ENCODE data around the gene NDUFAF2.
A peak's percentile ranks its signal among the peaks of the same experiment; 100 is the strongest.

The NDUFAF2 gene

GRCh38 chr5:61098251-61098995 lies 153.4 kb downstream of the NDUFAF2 start:
- no peak for DNase-seq (ENCODE audit: insufficient read length, low spot score)
- FAIRE-seq, result no peak

DNA sequence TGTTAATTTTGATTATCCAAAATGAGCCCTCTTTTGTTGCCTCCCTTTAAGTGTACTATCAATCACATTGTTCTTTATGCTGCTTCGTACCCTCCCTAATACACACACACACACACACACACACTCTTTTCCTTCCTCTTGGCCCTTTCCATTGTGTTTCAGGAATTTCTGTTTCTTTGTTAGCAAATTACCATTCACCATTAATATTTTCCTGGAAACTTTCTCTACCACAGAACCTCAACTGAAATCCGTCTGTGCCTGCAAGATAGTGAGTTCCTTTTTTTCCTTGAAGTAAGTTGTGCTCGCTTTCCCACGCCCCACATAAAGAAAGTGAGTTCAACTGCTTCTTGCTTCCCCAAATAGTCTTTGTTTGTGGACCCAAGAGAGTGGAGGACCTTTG lies 155.4 kb downstream of the NDUFAF2 start:
- FAIRE-seq (no peak), DNase-seq (ENCODE audit: insufficient read length, low spot score) (no peak)

DNA sequence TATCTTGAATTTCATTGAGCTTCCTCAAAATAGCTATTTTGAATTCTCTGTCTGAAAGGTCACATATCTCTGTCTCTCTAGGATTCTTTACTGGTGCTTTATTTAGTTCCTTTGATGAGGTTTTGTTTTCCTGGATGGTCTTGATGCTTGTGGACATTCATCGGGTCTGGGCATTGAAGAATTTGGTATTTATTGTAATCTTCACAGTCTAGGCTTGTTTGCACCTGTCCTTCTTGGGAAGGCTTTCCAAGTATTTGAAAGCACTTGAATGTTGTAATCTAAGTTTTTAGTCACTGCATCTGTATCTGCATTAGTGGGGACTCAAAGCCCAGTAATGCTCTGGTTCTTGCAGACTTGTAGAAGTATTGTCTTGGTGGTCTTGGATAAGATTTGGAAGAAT lies 169.4 kb downstream of the NDUFAF2 start:
- DNase-seq (ENCODE audit: insufficient read length, low spot score) (no peak), FAIRE-seq (no peak)

DNA sequence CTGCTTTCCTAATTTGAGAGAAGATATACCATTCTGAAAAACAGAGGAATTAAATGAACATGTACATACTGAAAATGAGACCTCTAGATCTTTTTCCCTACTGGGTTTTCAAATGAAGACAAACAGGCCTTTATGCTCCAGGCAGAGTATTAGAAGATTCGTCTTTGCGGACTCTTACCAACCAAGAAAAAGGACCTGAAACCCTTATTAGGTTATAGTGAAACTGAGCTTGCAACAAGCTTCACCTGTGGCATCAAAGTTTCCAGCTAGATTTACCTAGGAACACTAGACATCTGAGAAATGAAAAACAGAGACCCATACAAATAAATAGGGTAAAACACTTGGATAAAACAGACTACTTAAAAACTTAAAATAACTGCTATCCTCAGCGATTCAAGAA lies 171.0 kb downstream of the NDUFAF2 start:
- FAIRE-seq (no peak), DNase-seq (ENCODE audit: insufficient read length, low spot score) (no peak)

GRCh38 chr5:61119066-61119465 lies 174.1 kb downstream of the NDUFAF2 start:
- DNase-seq (ENCODE audit: insufficient read length, low spot score) (no peak), FAIRE-seq (no peak)

DNA sequence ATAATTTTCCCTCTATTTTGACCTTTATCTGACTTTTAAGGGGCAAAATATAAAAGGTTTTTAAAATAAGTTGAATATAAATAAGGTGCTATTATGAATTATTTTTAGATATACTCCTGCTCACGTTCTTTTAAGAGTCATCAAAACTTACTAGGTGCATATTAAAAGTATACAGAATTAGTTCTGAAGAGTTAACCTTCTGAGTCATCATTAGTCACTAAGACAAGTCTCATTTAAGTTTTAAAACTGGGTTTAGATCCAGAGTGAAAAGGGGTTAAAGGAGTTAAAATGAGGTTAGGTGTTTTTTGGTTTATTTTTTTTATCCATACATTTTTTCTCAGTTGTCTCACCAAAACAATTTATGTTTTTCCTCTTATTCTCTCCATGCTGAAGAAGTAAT lies 175.5 kb downstream of the NDUFAF2 start:
- FAIRE-seq (no peak), DNase-seq (ENCODE audit: insufficient read length, low spot score) (no peak)

- DNase-seq (ENCODE audit: insufficient read length, low spot score) (no peak), FAIRE-seq (peak; percentile 42)
Observed at GRCh38 chr5:61123145-61123544, 178.1 kb downstream of the NDUFAF2 start.

DNA sequence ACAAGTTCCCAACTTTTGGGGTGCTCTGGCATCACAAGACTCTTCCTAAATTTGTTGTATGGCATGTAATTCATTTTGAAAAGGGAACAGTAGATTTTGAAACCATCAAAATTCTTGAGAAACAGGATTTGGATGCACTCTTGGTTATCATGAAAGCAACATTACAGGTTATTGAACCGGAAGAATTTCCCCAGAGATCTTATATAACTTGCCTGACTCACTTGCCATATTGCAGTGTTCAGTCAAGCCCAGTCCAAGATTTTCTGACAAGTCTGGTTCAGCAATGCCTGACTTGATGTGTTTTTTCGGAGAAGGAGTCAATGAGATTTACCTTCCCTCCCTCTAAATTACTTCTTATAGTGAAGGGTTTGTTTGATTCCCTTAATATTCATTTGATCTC lies 185.3 kb downstream of the NDUFAF2 start:
- FAIRE-seq, result no peak
- DNase-seq (ENCODE audit: insufficient read length, low spot score), result no peak

DNA sequence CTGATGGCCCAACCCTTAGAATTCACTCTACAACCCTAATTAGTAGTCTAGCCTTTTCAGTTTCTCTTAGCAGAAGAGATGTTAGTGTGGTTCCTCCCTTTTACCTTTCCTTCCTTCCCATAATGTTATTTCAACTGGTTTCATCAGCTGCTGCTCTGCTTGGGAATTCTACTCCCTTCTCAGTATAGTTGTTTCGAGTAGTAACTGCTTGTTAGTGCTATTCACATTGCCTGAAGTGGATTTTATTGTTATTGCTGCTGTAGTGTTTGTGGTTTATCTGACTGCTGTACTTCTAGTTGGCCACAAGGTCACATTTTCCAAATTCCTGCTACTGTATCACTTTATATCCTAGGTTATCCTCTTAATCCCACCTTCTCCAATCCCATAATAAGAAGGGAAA lies 187.6 kb downstream of the NDUFAF2 start:
- FAIRE-seq, result no peak
- DNase-seq (ENCODE audit: insufficient read length, low spot score), result peak; percentile 6

DNA sequence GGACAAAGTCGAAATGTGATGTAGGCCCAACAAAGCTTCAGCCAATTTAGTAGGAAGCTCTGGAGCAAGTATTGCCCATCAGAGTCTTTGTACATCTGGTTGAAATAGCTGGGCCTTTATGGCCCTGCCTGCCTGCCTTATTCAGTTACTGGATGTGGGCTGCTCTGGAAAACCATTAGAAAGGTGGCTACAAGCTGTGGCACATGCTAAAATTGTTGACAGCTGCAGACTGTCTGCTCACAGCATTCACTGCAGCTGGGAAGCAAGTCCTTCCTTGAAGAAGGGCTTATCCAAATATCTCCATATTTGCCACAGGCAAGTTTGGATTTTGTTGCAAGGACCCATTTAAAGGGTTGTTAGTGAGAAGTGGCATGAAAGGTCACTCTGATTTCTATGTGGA lies 192.8 kb downstream of the NDUFAF2 start:
- DNase-seq (ENCODE audit: insufficient read length, low spot score) (no peak), FAIRE-seq (no peak)

DNA sequence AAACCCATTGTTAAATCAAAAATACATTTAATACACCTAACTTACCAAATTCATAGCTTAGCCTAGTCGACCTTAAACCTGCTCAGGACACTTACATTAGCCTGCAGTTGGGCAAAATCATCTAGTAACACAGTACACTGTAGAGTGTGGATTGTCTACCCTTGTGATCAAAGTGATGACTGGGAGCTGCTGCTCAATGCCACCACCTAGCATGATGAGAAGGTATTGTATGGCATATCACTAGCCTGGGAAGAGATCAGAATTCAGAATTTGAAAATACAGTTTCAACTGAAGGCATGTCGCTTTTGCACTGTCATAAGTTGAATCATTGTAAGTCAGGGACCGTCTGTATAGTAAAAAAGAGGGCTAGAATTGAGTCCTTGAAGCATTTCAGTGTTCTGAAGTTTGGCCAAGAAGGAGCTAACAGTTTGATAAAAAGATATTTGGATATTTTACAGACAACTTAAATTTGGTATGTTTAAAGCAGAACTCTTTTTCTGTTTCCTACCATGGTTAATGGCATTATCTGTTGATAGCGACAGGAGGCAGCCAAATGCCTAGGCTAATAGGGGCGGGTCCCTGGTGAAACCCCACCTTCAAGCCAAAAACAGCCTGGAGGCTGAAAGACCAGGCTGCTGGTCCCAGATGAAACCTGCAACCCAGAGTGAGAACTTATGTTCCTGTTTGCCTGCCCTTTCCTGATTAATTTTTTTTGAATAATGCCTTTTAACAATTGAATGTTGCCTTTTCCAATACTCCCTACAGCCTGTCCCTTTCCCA lies 194.3 kb downstream of the NDUFAF2 start:
- FAIRE-seq (no peak), DNase-seq (ENCODE audit: insufficient read length, low spot score) (no peak)

DNA sequence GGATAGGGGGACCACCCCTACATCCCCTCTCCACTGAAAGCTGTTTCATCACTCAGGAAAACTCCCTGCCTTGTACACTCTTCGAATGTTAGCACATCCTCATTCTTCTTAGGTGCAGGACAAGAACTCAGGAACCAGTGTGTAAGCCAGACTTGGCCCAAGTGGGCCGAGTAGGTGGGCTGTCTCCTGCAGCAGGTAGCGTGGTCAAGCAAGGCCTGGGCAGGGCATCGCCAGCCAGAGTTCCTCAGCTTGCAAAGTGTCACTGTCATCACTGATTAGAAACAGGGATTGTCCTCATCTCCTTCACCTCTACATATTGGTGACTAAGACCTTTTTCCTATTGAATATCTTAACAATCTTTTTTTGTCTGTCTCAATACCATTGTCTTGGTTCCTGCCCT lies 194.9 kb downstream of the NDUFAF2 start:
- DNase-seq (ENCODE audit: insufficient read length, low spot score) (no peak), FAIRE-seq (peak; percentile 16)

- DNase-seq (ENCODE audit: insufficient read length, low spot score) (no peak), FAIRE-seq (no peak)
Observed at GRCh38 chr5:61141801-61142200, 196.8 kb downstream of the NDUFAF2 start.

DNA sequence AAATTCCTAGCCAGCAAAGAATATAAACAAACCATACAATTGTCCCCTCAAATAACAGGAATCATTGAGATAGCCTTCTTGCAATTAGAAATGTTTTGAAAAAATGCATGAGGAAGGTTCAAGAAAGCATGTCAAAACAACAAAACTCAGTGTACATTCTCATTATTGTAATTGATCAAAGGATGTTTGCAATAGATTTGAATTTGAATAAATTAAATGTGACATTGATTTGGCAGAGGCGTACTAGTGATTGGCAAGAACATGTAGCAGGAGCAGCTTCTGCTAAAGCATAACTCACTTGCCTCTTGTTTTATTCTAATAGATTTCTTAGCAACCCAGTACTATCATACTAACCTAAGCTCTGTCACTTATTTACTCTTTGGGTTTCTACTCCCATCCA lies 197.4 kb downstream of the NDUFAF2 start:
- DNase-seq (ENCODE audit: insufficient read length, low spot score) (no peak), FAIRE-seq (no peak)

DNA sequence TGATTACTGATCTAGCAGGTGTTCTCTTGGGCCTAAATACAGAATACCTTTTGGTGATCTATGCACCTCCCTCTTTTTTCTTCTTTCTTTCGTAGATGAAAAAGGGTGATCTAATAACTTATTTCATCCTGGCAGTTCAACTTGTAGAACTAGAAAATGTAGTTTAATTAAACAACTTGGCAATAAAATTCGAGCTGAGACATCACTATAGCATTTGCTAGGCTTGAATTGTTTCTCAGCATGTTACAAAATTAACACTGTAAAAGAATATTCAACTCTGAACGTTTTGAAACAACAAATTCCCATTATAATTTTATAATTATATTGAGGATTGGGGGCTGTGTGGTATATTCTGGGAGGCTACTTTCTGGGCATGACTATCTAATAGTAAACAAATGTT lies 197.8 kb downstream of the NDUFAF2 start:
- FAIRE-seq (no peak), DNase-seq (ENCODE audit: insufficient read length, low spot score) (no peak)

- no peak for FAIRE-seq
Observed at GRCh38 chr5:61148515-61148914, 203.5 kb downstream of the NDUFAF2 start.

GRCh38 chr5:61151893-61152292 lies 206.9 kb downstream of the NDUFAF2 start:
- DNase-seq (ENCODE audit: insufficient read length, low spot score) (no peak), FAIRE-seq (no peak)

More at GRCh38 chr5:61148515-61148914, 203.5 kb downstream of the NDUFAF2 start:
- no peak for DNase-seq (ENCODE audit: insufficient read length, low spot score)

GRCh38 chr5:61159070-61159469 lies 214.1 kb downstream of the NDUFAF2 start:
- FAIRE-seq (no peak), DNase-seq (ENCODE audit: insufficient read length, low spot score) (no peak)

- DNase-seq (ENCODE audit: insufficient read length, low spot score), result no peak
- no peak for FAIRE-seq
Observed at GRCh38 chr5:61159836-61160235, 214.8 kb downstream of the NDUFAF2 start.

DNA sequence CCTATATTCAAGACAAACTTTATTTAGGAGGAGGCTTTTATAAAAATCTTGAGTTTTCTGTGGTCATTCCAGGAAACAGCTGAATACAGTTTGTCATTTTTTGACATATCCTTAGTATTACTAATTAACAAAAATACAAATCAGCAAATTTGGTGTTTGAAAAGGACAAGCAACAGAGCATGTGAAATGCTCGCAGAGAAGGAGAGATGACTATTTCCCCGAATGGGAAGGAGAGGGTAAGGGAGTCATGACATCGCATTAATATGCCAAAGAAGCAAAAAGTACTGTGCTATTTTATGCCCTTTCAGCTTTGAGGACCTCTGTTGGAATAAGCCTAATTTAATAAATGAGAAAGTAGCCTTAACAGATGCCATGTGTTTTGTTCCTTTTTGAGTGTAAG lies 215.5 kb downstream of the NDUFAF2 start:
- FAIRE-seq (no peak), DNase-seq (ENCODE audit: insufficient read length, low spot score) (no peak)

GRCh38 chr5:61162010-61162831 lies 217.2 kb downstream of the NDUFAF2 start, which contains the start of gene SMIM15:
TSS of gene SMIM15 (minus strand) at chr5:61162468. CDS start at chr5:61160171, 2,297 bp downstream.
- FAIRE-seq (peak; percentile 84), DNase-seq (ENCODE audit: insufficient read length, low spot score) (peak; percentile 88)
